ENCODE results near the gene CREB3L2. TPM values are rescaled to one million over a fixed set of nuclear protein-coding genes. Genes with fewer than 3 reads are reported as not detected.

The CREB3L2 gene
- total and polyA plus RNA-seq, 10 of the 15 experiments (the other 5 are each of a cell fraction or from before 2014, with no cell fraction given): 6.4 to 67.1 (median 26.2) TPM

GRCh38 chr7:138008588-138009349, 6.9 kb upstream of the CREB3L2 start:
- in situ Hi-C loops (cut with MboI) (loop anchor here (5.0 kb wide), 2 partner anchors 101 to 351 kb away; no protein-coding TSS in a partner anchor), intact Hi-C loops (cut with micrococcal nuclease; ENCODE audit: unreplicated experiment) (loop anchor here (1.0 to 5.0 kb wide), 6 partner anchors 105 to 730 kb away; no protein-coding TSS in a partner anchor)
- no peak for TF ChIP-seq FOXK2 (IDR thresholded peaks at IDR 0.05)
- no peak for TF ChIP-seq CREB1 (IDR thresholded peaks at IDR 0.05; ENCODE audit: low read depth)
- 0 out of 2 replicates have a peak, but pooled peaks have one; percentile 25 for TF ChIP-seq HSF1 (IDR thresholded peaks at IDR 0.05; ENCODE audit: low read depth, low read length)
- TF ChIP-seq ATF7 (IDR thresholded peaks at IDR 0.05; ENCODE audit: low read depth): no peak
- TF ChIP-seq TBL1XR1 (IDR thresholded peaks at IDR 0.05; ENCODE audit: low read depth, low read length): no peak
- no peak for TF ChIP-seq ZNF217 (IDR thresholded peaks at IDR 0.05)
- peak; percentile 50; the same call in 1 of the 3 replicates for TF ChIP-seq POU2F2 (IDR thresholded peaks at IDR 0.05; ENCODE audit: borderline replicate concordance, low read depth, low read length)
- no peak for TF ChIP-seq ATF2 (IDR thresholded peaks at IDR 0.05; ENCODE audit: low read length)
- TF ChIP-seq SMC3 (IDR thresholded peaks at IDR 0.05; ENCODE audit: borderline replicate concordance, low read length): peak; percentile 98
- TF ChIP-seq YY1 (IDR thresholded peaks at IDR 0.05; ENCODE audit: low read depth, low read length): peak; percentile 77
- TF ChIP-seq NBN (IDR thresholded peaks at IDR 0.05): no peak
- no peak for TF ChIP-seq USF2 (IDR thresholded peaks at IDR 0.05; ENCODE audit: borderline replicate concordance, low read depth, low read length)
- no peak for TF ChIP-seq BCLAF1 (IDR thresholded peaks at IDR 0.05)
- no peak for TF ChIP-seq HCFC1 (IDR thresholded peaks at IDR 0.05; ENCODE audit: low read length)

More at GRCh38 chr7:138008588-138009349, 6.9 kb upstream of the CREB3L2 start:
- Histone ChIP-seq H2AFZ (ENCODE audit: control insufficient read depth, low read depth, low read length) (peak overlapping the region; percentile 75), H3K27ac (ENCODE audit: control insufficient read depth, insufficient read depth) (no peak overlapping the region), H3K4me2 (ENCODE audit: control insufficient read depth, insufficient read depth) (no peak overlapping the region), H4K20me1 (ENCODE audit: control insufficient read depth, insufficient read depth) (no peaks in the 10 kb centered on the region), H3K4me3 (no peak overlapping the region), H3K9ac (ENCODE audit: control insufficient read depth, insufficient read depth, low read length) (no peak overlapping the region; the same call in 1 of the 2 replicates), H3K36me3 (ENCODE audit: control insufficient read depth in 2 of 2, insufficient read depth in 2 of 2, low read length in 1 of 2) (no peaks in the 10 kb centered on the region), H3K79me2 (ENCODE audit: control insufficient read depth, insufficient read depth, low read length) (no peaks in the 10 kb centered on the region), H3K9me3 (replicated peaks; ENCODE audit: control insufficient read depth, insufficient read depth, low read length) (no peaks in the 10 kb centered on the region), H3K27me3 (replicated peaks in 1 of 2; ENCODE audit: control insufficient read depth in 2 of 2, insufficient read depth in 2 of 2, low read length in 1 of 2) (no peaks in the 10 kb centered on the region), H3K4me1 (ENCODE audit: control insufficient read depth, insufficient read depth, low read length) (no peaks in the 10 kb centered on the region)
- ChIA-PET CTCF (interaction anchor here (0.6 to 22.6 kb wide), 28 partner anchors 10 to 1151 kb away, joined by 3 to 704 read pairs (median 4); no protein-coding TSS in a partner anchor), SMC1A (ENCODE audit: uncharacterized antibody, unreplicated experiment) (interaction anchor here (0.6 to 20.9 kb wide), 24 partner anchors 8 to 406 kb away, joined by 3 to 516 read pairs (median 6); no protein-coding TSS in a partner anchor), RAD21 (ENCODE audit: unreplicated experiment) (interaction anchor here (0.6 to 18.3 kb wide), 23 partner anchors 9 to 730 kb away, joined by 3 to 340 read pairs (median 4); no protein-coding TSS in a partner anchor), POLR2A (interaction anchor here (0.9 kb wide), 1 partner anchor 400 kb away, joined by 3 read pairs; no protein-coding TSS in a partner anchor)
- DNase-seq (ENCODE audit: low read depth, low spot score) (no peak), FAIRE-seq (peak; percentile 54), ATAC-seq (peak; percentile 86)
- WGBS (ENCODE audit: insufficient coverage, insufficient replicate concordance, low lambda C conversion rate, missing lambda C conversion rate): 45% methylated on average over 17 of the region's 17 CpGs
- BruUV-seq (replicated peaks): no TSS peak

All from GM12878 (cell line).